HepG2 (cell line): ENCODE measurements around the gene SRSF6. TPM values are rescaled to one million over a fixed set of nuclear protein-coding genes. Genes with fewer than 3 reads are reported as not detected.
A peak's percentile ranks its signal among the peaks of the same experiment; 100 is the strongest.

ENCODE experiments used
- CHCHD3 ChIP-seq: sonication (generic); formaldehyde crosslinking; IDR thresholded peaks from 2 replicates; pipeline ENCODE4 v1.8.0; 2022; ENCODE audit warnings: mild to moderate bottlenecking, missing genetic modification reagents, moderate library complexity
- CSRNP2 ChIP-seq: sonication (generic); formaldehyde crosslinking; conservative IDR thresholded peaks from 2 replicates; pipeline ENCODE4 v1.8.0; 2022; ENCODE audit warnings: low read depth, missing genetic modification reagents
- FIP1L1 ChIP-seq: fragments of 200-400 bp; formaldehyde crosslinking; IDR thresholded peaks from 2 replicates; pipeline ENCODE4 v1.6.1; 2018; ENCODE audit warnings: low read depth, mild to moderate bottlenecking, low read length, moderate library complexity, borderline replicate concordance; ENCODE audit not compliant: insufficient read depth
- HIVEP1 ChIP-seq: sonication (generic); formaldehyde crosslinking; IDR thresholded peaks from 2 replicates; pipeline ENCODE4 v1.4.0; 2020; ENCODE audit warnings: mild to moderate bottlenecking, missing genetic modification reagents
- HMG20A ChIP-seq: IDR thresholded peaks from 2 replicates; pipeline ENCODE4 v1.6.1; 2016; ENCODE audit warnings: borderline replicate concordance
- HNF4A ChIP-seq: sonication (generic); formaldehyde crosslinking; IDR thresholded peaks from 2 replicates; pipeline ENCODE4 v1.4.0; 2020; ENCODE audit warnings: missing genetic modification reagents
- ISX ChIP-seq: sonication (generic); formaldehyde crosslinking; conservative IDR thresholded peaks from 2 replicates; pipeline ENCODE4 v1.5.0; 2020; ENCODE audit warnings: missing genetic modification reagents
- MED8 ChIP-seq: sonication (generic); formaldehyde crosslinking; IDR thresholded peaks from 2 replicates; pipeline ENCODE4 v1.8.1; 2023; ENCODE audit warnings: mild to moderate bottlenecking, missing genetic modification reagents; ENCODE audit not compliant: insufficient replicate concordance
- NFYC ChIP-seq: IDR thresholded peaks from 2 replicates; pipeline ENCODE4 v1.6.1; 2016; ENCODE audit warnings: missing genetic modification reagents, missing compliant biosample characterization
- PLRG1 ChIP-seq: fragments of 450-650 bp; conservative IDR thresholded peaks from 2 replicates; pipeline ENCODE4 v1.6.1; 2016
- RBAK ChIP-seq: sonication (generic); formaldehyde crosslinking; IDR thresholded peaks from 2 replicates; pipeline ENCODE4 v1.5.1; 2020; ENCODE audit warnings: mild to moderate bottlenecking, missing genetic modification reagents
- RXRA ChIP-seq: sonication (generic); formaldehyde crosslinking; IDR thresholded peaks from 2 replicates; pipeline ENCODE4 v1.5.1; 2020; ENCODE audit warnings: missing genetic modification reagents
- SAFB2 ChIP-seq: sonication (generic); formaldehyde crosslinking; IDR thresholded peaks from 2 replicates; pipeline ENCODE4 v1.5.1; 2020; ENCODE audit warnings: missing genetic modification reagents, low read depth, mild to moderate bottlenecking, borderline replicate concordance
- ZFP82 ChIP-seq: sonication (generic); formaldehyde crosslinking; IDR thresholded peaks from 2 replicates; pipeline ENCODE4 v1.5.1; 2020; ENCODE audit warnings: mild to moderate bottlenecking, missing genetic modification reagents, borderline replicate concordance
- ZNF20 ChIP-seq: sonication (generic); formaldehyde crosslinking; IDR thresholded peaks from 2 replicates; pipeline ENCODE4 v1.4.0; 2020; ENCODE audit warnings: mild to moderate bottlenecking, moderate library complexity, missing genetic modification reagents
- ZNF556 ChIP-seq: sonication (generic); formaldehyde crosslinking; IDR thresholded peaks from 2 replicates; pipeline ENCODE4 v1.4.0; 2020; ENCODE audit warnings: mild to moderate bottlenecking, missing genetic modification reagents, borderline replicate concordance
- ZNF576 ChIP-seq: sonication (generic); formaldehyde crosslinking; IDR thresholded peaks from 2 replicates; pipeline ENCODE4 v1.4.0; 2020; ENCODE audit warnings: mild to moderate bottlenecking, missing genetic modification reagents
- ZNF83 ChIP-seq: sonication (generic); formaldehyde crosslinking; IDR thresholded peaks from 2 replicates; pipeline ENCODE4 v1.4.0; 2020; ENCODE audit warnings: missing genetic modification reagents, mild to moderate bottlenecking, borderline replicate concordance
- polyA plus RNA-seq, 8 experiments: library from polyadenylated mRNA; depleted of rRNA in 3 of 8; stranded (reverse) in 7 of 8; unstranded in 1 of 8; fragments of >200 nt; fragmentation: Illumina TruSeq in 4 of 8; extraction: Trizol in 4 of 8; gene quantifications; 2 replicates each; pipeline versions ENCODE4 v1.2.1 to v1.2.3, GENCODE V29; 2011 to 2016; ENCODE audit warnings: low read depth in 4 of 8, missing spikeins in 1 of 8, mixed read lengths in 1 of 8; ENCODE audit not compliant: insufficient read depth in 1 of 8
- total RNA-seq, 5 experiments: library from RNA; depleted of rRNA; stranded (reverse); fragments of >200 nt; fragmentation: Illumina TruSeq; extraction: Trizol; gene quantifications; 2 replicates each; pipeline ENCODE4 v1.2.3, GENCODE V29; 2016; ENCODE audit warnings: low read depth in 1 of 5
- TF ChIP-seq, protein P1 (sequence below): sonication (generic); formaldehyde crosslinking; IDR thresholded peaks from 2 replicates; pipeline ENCODE4 v1.9.0; 2022; ENCODE audit warnings: missing genetic modification reagents, mild to moderate bottlenecking, borderline replicate concordance
- TF ChIP-seq, protein P2 (sequence below): sonication (generic); formaldehyde crosslinking; IDR thresholded peaks from 2 replicates; pipeline ENCODE4 v1.5.1; 2020; ENCODE audit warnings: mild to moderate bottlenecking, missing genetic modification reagents, borderline replicate concordance
- TF ChIP-seq, protein P3 (sequence below): sonication (generic); formaldehyde crosslinking; IDR thresholded peaks from 2 replicates; pipeline ENCODE4 v1.4.0; 2020; ENCODE audit warnings: missing genetic modification reagents, borderline replicate concordance

SRSF6 gene
- total and polyA plus RNA-seq, 2 of the 13 experiments (the other 11 are each of a cell fraction or from before 2014, with no cell fraction given): 156 to 194 TPM

DNA sequence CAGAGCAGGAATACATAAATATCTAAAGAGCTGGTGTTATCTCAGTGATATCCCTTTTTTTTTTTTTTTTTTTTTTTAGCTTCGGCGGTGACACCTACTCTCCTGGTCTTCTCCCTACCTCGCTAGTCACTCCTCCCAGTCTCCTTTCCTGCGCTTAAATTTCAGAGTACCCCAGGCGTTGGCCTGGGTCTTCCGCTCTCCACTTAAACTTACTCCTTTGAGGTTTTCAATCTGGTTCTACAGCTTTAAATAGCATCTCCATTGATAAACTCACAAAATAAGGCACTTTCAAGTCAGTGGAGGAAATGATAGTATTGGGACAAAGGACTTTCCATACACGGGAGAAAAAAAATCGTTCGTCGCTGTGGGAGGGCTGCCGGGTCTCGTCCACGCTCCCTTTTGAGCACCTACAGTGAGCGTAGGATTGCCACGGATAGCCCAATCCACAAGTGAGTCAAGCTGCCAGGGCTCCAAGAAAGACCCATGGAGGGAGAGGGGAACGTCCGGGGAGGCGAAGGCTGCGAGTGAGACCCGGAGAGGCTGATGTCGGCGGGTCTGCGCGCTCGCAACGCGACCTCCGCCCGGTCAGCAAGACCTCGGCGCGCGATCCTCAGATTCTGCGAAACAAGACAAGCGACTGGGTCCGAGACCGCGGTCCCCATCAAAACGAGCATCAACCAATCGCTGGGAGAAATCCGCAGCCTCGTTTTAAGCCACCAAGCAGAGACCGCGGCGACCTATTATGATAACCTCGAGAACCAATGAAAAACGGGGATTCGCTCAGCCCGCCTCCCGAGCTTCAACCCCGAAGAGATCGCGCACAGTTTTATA lies 672 bp upstream of the SRSF6 start (continued):
- TF ChIP-seq ZNF20 (CRISPR knock-in tag): 0 out of 2 replicates have a peak, but pooled peaks have one; percentile 8
- TF ChIP-seq, protein P1, sequence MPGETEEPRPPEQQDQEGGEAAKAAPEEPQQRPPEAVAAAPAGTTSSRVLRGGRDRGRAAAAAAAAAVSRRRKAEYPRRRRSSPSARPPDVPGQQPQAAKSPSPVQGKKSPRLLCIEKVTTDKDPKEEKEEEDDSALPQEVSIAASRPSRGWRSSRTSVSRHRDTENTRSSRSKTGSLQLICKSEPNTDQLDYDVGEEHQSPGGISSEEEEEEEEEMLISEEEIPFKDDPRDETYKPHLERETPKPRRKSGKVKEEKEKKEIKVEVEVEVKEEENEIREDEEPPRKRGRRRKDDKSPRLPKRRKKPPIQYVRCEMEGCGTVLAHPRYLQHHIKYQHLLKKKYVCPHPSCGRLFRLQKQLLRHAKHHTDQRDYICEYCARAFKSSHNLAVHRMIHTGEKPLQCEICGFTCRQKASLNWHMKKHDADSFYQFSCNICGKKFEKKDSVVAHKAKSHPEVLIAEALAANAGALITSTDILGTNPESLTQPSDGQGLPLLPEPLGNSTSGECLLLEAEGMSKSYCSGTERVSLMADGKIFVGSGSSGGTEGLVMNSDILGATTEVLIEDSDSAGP (CRISPR knock-in tag): no peak; the same call in 1 of the 2 replicates
- 0 out of 2 replicates have a peak, but pooled peaks have one; percentile 26 for TF ChIP-seq CHCHD3
- no peak; the same call in 1 of the 2 replicates for TF ChIP-seq RXRA (CRISPR knock-in tag)
- TF ChIP-seq, protein P2, sequence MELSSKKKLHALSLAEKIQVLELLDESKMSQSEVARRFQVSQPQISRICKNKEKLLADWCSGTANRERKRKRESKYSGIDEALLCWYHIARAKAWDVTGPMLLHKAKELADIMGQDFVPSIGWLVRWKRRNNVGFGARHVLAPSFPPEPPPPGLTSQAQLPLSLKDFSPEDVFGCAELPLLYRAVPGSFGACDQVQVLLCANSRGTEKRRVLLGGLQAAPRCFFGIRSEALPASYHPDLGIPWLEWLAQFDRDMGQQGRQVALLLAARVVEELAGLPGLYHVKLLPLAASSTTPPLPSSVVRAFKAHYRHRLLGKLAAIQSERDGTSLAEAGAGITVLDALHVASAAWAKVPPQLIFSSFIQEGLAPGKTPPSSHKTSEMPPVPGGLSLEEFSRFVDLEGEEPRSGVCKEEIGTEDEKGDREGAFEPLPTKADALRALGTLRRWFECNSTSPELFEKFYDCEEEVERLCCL (CRISPR knock-in tag): peak; percentile 28; the same call in 1 of the 2 replicates
- TF ChIP-seq HIVEP1 (CRISPR knock-in tag): peak; percentile 51; the same call in 1 of the 2 replicates
- no peak for TF ChIP-seq SAFB2 (CRISPR knock-in tag)
- no peak; the same call in 1 of the 2 replicates for TF ChIP-seq RBAK
- TF ChIP-seq, protein P3, sequence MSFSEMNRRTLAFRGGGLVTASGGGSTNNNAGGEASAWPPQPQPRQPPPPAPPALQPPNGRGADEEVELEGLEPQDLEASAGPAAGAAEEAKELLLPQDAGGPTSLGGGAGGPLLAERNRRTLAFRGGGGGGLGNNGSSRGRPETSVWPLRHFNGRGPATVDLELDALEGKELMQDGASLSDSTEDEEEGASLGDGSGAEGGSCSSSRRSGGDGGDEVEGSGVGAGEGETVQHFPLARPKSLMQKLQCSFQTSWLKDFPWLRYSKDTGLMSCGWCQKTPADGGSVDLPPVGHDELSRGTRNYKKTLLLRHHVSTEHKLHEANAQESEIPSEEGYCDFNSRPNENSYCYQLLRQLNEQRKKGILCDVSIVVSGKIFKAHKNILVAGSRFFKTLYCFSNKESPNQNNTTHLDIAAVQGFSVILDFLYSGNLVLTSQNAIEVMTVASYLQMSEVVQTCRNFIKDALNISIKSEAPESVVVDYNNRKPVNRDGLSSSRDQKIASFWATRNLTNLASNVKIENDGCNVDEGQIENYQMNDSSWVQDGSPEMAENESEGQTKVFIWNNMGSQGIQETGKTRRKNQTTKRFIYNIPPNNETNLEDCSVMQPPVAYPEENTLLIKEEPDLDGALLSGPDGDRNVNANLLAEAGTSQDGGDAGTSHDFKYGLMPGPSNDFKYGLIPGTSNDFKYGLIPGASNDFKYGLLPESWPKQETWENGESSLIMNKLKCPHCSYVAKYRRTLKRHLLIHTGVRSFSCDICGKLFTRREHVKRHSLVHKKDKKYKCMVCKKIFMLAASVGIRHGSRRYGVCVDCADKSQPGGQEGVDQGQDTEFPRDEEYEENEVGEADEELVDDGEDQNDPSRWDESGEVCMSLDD (CRISPR knock-in tag): peak; percentile 54; the same call in 1 of the 2 replicates
- TF ChIP-seq CSRNP2 (CRISPR knock-in tag): no peak; the same call in 1 of the 2 replicates
- 0 out of 2 replicates have a peak, but pooled peaks have one; percentile 27 for TF ChIP-seq HNF4A
- TF ChIP-seq HMG20A: peak; percentile 16; the same call in 1 of the 2 replicates
- no peak; the same call in 1 of the 2 replicates for TF ChIP-seq ZNF576
- TF ChIP-seq ZNF83 (CRISPR knock-in tag): no peak
- TF ChIP-seq ZNF556 (CRISPR knock-in tag): no peak
- no peak for TF ChIP-seq FIP1L1
- peak; percentile 77; the same call in 1 of the 2 replicates for TF ChIP-seq ISX (CRISPR knock-in tag)
- peak; percentile 58 for TF ChIP-seq MED8 (CRISPR knock-in tag)
- no peak for TF ChIP-seq PLRG1
- no peak for TF ChIP-seq ZFP82 (CRISPR knock-in tag)
- TF ChIP-seq NFYC (CRISPR knock-in tag): peak; percentile 88
